MG63 (cell line): Measurements from ENCODE around the gene CACNB1. TPM values are rescaled to one million over a fixed set of nuclear protein-coding genes. Genes with fewer than 3 reads are reported as not detected.
A peak's percentile ranks its signal among the peaks of the same experiment; 100 is the strongest.
"Not testable (repeated sequence)": the region's sequence is repeated elsewhere in the genome, so short reads cannot be mapped to it uniquely, and the experiment has no call there.

ENCODE experiments used
- DNase-seq: peaks from one replicate; pipeline ENCODE4 v3.0.0-alpha.2; 2020
- H3K27me3 ChIP-seq: fragments of 250-450 bp; sonication (Bioruptor Pico); 2 replicates; pipeline ENCODE4 v1.5.1; 2020; ENCODE audit warnings: mild to moderate bottlenecking, moderate library complexity
- H3K36me3 ChIP-seq: fragments of 250-450 bp; sonication (Bioruptor Pico); 2 replicates; pipeline ENCODE4 v1.5.1; 2020; ENCODE audit warnings: mild to moderate bottlenecking, moderate library complexity
- H3K4me3 ChIP-seq: fragments of 250-450 bp; sonication (Bioruptor Pico); 2 replicates; pipeline ENCODE4 v1.5.1; 2020; ENCODE audit warnings: mild to moderate bottlenecking, moderate library complexity
- H3K9me3 ChIP-seq: fragments of 250-450 bp; sonication (Bioruptor Pico); 2 replicates; pipeline ENCODE4 v1.5.1; 2020; ENCODE audit warnings: mild to moderate bottlenecking, moderate library complexity
- total RNA-seq: library from RNA; depleted of rRNA; stranded (reverse); fragments of >200 nt; shearing (Covaris generic); gene quantifications from 2 replicates; pipeline ENCODE4 v1.2.3, GENCODE V29; 2014; ENCODE audit warnings: low replicate concordance

CACNB1 gene
- total RNA-seq, 1 experiment from 2014 or later: 2.4 TPM

DNA sequence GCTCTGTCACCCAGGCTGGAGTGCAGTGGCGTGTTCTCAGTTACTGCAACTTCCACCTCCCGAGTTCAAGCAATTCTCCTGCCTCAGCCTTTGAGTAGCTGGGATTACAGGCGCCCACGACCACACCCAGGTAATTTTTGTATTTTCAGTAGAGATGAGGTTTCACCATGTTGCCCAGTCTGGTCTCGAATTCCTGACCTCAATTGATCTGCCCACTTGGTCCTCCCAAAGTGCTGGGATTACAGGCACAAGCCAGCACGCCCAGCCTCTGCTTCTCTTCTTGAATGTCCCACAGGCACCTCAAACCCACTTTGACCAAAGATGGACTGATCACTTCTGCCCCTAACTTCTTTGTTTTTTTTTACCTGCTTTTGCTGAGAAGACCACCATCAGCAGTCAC lies 26.9 kb downstream of the CACNB1 start:
- Histone ChIP-seq H3K27me3 (no peaks in the 10 kb centered on the region), H3K36me3 (peaks cover 9% of the 10 kb centered on the region)

DNA sequence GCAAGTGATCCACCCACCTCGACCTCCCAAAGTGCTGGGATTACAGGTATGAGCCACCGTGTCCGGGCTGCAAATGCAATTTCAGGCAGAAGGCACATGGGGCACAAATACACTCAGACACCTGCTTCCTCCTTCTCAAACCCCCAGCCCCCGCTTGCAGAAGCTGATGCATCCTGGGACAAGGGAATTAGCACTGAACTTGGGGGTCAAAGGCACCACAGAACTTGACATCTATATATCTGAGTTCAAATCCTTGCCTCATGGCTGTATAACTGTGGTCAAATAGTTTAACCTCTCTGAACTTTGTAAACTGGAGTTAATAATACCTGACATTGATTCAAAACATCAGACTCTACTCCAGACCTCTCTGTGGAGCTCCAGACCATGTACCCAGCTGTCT lies 27.4 kb downstream of the CACNB1 start:
- Histone ChIP-seq H3K9me3 (peaks cover 5% of the 10 kb centered on the region), H3K4me3 (no peak overlapping the region), H3K36me3 (peaks cover 4% of the 10 kb centered on the region), H3K27me3 (no peaks in the 10 kb centered on the region)
- no peak for DNase-seq

More for the DNA sequence above, 26.9 kb downstream of the CACNB1 start:
- DNase-seq: no peak
- no peak overlapping the region for H3K4me3 ChIP-seq
- peaks cover 5% of the 10 kb centered on the region for H3K9me3 ChIP-seq

DNA sequence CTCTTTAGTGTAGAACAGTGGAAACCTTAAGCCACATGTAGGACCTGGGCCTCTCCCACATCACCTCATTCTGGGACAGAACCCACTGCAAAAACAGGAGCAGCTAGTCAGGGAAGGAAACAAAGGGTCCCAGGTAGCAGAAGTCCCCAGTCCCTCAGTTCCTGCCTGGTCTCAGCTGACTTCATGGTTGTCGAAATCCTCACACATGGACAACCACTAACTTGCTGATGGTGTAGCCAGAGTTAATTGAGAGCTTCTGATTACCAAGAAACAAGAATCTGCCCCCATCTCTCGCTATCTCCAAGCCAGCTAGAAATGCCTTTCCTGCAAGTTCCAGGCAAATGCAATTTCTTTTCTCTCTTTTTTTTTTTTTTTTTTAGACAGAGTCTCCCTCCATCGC lies 28.0 kb downstream of the CACNB1 start:
- peaks cover 5% of the 10 kb centered on the region for H3K9me3 ChIP-seq
- H3K4me3 ChIP-seq: no peak overlapping the region
- DNase-seq: no peak
- H3K27me3 ChIP-seq: no peaks in the 10 kb centered on the region
- no peaks in the 10 kb centered on the region for H3K36me3 ChIP-seq

DNA sequence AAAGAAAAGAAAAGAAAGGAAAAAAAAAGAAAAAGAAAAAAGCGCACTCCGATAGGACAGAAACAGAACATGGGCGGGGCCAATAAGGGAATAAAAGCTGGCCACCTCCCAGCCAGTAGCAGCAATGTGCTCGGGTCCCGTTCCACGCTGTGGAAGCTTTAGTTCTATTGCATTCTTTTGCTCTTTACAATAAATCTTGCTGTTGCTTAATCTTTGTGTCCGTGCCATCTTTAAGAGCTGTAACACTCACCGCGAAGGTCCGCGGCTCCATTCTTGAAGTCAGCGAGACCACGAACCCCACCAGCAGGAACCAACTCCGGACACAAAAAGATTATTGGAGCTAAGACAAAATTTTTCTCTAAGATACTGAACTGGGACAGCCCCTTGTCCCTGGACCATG lies 28.4 kb downstream of the CACNB1 start:
- Histone ChIP-seq H3K9me3 (peaks cover 5% of the 10 kb centered on the region), H3K27me3 (0 out of 2 replicates have a peak, but pooled peaks cover 2% of the 10 kb centered on the region)
- DNase-seq: no peak

DNA sequence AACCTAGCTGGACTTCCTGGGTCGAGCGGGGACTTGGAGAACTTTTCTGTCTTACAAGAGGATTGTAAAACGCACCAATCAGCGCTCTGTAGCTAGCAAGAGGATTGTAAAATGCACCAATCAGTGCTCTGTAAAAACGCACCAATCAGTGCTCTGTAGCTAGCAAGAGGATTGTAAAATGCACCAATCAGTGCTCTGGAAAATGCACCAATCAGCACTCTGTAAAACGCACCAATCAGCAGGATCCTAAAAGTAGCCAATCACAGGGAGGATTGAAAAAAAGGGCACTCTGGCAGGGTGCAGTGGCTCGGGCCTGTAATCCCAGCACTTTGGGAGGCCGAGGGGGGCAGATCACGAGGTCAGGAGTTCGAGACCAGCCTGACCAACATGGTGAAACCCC lies 29.0 kb downstream of the CACNB1 start:
- not testable (repeated sequence) for H3K4me3 ChIP-seq, DNase-seq, H3K27me3 ChIP-seq, H3K36me3 ChIP-seq, H3K9me3 ChIP-seq

More for the DNA sequence above, 28.4 kb downstream of the CACNB1 start:
- Histone ChIP-seq H3K36me3 (no peaks in the 10 kb centered on the region), H3K4me3 (no peak overlapping the region)

DNA sequence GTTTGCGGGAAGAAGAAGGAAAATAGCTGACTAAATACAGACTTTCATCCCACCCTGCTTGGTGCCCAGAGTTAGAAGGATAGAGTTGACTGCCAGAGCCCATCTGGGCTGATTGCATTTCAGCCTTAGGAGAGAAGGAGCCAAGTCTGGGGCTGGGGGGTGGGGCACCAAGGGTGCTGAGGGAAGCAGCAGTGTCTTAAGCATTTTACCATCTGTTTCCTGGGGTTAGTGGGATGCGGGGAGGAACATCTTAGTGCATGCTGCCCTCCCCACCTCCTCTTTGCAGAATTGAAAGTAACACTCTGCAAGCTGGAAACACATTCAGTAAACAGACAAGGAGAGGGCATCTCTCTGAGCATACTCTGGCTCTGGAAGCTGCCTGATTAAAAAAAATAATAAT lies 30.0 kb downstream of the CACNB1 start:
- no peak overlapping the region for H3K4me3 ChIP-seq
- DNase-seq: no peak
- H3K9me3 ChIP-seq: peaks cover 5% of the 10 kb centered on the region
- 0 out of 2 replicates have a peak, but pooled peaks cover 2% of the 10 kb centered on the region for H3K27me3 ChIP-seq
- H3K36me3 ChIP-seq: no peaks in the 10 kb centered on the region

DNA sequence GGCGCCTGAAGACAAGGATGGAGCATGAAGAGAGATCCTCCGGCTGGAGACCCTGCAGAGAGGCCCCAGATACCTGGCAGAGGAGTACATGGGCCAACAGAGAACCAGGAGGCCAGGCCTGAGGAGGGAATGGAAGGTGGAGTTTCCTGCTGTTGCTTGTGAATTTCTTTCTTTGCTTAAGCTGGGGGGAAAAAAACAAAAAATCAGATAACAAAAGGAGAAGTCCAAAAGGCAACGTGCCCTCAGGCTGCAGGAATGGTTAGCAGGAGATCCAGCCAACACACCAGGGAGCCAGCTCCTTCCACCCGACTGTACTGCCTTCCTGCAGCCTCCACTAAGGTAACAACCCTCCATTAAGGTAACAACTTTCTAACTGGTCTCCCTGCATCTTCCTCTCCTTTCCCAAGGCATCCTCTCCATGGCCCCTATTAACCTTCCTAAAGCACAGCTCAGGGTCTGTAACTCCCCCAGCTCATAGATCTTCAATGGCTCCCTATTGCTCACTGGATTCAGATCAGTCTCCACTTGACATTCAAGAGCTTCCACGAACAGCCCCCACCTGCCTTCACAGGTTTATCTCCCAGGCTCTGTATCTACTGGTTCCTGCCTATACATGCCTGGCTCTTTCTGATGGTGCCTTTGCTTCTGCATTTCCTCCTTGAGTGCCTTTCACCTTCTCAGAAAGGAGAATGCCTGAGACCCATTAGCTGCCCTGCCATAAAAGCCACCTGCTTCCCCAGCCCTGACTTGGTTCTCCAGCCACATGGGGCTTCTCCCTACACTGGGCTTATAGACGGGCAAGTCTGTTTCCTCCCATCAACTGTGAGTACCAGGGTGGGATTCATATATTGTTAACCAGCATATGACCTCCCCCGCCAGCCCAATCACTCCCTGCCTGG lies 30.8 kb downstream of the CACNB1 start:
- peaks cover 5% of the 10 kb centered on the region for H3K9me3 ChIP-seq
- 0 out of 2 replicates have a peak, but pooled peaks cover 2% of the 10 kb centered on the region for H3K27me3 ChIP-seq
- DNase-seq: no peak
- no peak overlapping the region for H3K4me3 ChIP-seq
- no peaks in the 10 kb centered on the region for H3K36me3 ChIP-seq

DNA sequence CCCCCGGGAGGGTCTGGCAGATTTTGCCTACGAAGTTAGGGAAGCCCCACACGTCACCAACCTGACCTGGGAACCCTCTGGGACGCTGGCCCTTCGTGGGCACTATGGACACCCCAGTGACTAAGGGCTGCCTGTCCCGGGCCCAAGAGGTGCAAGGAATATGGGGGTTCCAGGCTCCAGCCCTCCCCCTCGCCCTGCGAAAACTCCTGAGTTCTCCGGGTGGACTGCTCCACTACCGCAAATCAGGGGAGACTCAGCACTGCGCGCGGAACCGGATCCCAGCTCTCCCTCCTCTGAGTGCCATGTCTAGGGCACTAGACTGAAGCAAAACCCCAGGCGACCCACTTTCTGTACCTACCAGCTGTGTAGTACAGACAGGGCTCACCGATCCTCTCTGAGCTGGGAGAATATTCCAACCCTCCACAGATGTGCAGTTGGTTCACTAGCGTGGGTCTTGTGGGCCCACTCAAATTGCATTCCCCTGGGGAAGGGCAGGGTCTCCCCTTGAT lies 31.6 kb downstream of the CACNB1 start, which contains the start of gene ARL5C:
Gene ARL5C, minus strand, starts transcription at position 321 of the 509 bp plus-strand sequence. CDS start 401 bp downstream, outside the sequence.
- Histone ChIP-seq H3K27me3 (0 out of 2 replicates have a peak, but pooled peaks cover 2% of the 10 kb centered on the region), H3K4me3 (no peak within 1 kb of the TSS), H3K36me3 (no peaks in the 10 kb centered on the region), H3K9me3 (peaks cover 5% of the 10 kb centered on the region)
- no peak for DNase-seq

DNA sequence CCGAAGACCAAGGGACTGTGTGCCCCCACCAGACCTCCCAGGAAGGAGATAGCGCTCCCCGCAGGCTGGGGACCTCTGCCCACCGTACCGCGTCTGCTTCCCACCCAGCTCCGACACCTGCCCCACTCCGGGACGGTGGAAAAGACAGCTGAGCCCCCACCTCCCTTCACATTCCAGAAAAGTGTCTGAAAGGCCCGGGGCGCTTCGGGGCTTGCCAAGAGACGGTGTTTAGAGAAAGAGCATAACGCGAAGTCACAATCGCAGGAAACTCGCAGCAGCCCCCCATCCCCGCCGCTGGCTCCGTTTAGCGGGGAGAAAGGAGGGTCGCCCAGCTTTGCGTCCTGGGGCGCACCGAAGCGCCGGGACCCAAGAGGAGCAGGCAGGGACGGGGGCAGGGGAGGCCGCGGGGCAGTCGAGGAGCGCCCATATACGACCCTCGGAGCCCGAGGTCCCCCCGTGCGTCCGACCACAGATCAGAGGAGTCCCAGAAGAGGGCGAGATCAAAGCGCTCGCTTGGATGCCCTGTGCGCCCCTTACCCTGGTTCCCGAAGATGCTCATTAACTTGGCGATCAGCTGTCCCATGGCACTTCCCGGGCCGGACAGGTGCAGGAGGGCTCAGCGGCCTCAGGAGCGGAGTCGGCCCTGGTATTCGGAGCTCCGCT lies 32.2 kb downstream of the CACNB1 start:
- Histone ChIP-seq H3K9me3 (peaks cover 5% of the 10 kb centered on the region), H3K27me3 (0 out of 2 replicates have a peak, but pooled peaks cover 2% of the 10 kb centered on the region), H3K36me3 (no peaks in the 10 kb centered on the region), H3K4me3 (no peak overlapping the region)
- no peak for DNase-seq

DNA sequence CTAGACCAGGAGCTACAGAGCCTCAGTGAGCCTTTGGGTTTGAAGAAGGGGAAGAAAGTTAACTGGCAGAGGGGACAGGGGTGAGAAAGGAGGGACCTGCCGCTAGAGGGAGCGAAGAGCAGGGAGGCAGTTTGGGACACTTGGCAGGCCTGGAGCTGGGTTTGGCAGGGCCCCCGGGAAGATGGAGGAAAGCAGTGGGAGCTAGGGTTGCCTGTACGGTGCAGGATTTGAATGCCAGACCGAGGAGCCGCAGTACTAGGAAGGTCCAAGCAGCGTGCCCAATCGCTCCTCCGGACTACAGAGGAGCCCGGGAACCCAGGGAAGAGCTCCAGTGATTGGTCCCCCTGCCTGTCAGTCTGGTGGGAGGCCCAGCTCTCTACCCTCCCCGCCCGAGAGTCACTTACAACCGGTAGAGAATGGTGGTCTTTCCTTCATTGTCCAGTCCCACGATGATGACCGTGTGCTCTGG lies 32.8 kb downstream of the CACNB1 start:
- Histone ChIP-seq H3K36me3 (no peaks in the 10 kb centered on the region), H3K27me3 (0 out of 2 replicates have a peak, but pooled peaks cover 2% of the 10 kb centered on the region), H3K9me3 (peaks cover 5% of the 10 kb centered on the region), H3K4me3 (peak overlapping the region; percentile 8; the same call in 1 of the 2 replicates)
- peak; percentile 87 for DNase-seq

DNA sequence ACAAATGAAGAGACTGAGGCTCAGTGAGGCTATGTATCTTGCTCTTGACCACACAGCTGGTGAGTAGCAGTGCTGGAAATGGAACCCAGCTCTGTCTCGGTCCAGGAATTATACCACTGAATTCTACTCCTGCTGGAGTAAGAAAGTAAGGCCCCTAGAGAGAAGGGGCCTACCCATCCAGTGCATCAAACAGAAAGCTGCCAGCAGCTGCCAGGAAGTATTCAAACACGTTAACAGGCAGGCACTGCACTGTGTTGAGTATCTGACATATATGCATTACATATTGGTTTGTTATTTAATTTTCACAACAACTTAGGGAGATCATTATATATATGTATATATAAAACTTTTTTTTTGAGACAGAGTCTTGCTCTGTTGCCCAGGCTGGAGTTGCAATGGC lies 35.5 kb downstream of the CACNB1 start:
- Histone ChIP-seq H3K27me3 (0 out of 2 replicates have a peak, but pooled peaks cover 4% of the 10 kb centered on the region), H3K36me3 (no peaks in the 10 kb centered on the region), H3K9me3 (no peaks in the 10 kb centered on the region), H3K4me3 (no peak overlapping the region)
- no peak for DNase-seq

DNA sequence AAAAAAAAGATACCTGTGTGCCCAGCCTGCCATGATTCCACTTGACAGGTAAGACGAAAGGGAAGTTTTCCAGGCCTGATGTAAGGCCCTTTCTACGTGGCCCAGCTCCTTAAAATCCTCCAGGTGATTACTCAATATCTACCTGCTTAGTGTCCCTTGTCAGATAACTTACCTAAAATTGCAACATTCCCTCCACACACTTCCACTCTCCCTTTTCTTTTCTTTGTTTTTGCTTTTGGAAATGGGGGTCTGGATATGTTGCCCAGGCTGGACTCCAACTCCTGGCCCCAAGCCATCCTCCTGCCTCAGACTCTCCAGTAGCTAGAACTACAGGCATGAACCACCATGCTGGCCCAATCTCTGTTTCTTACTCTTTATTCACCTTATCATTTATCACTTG lies 38.8 kb downstream of the CACNB1 start:
- no peaks in the 10 kb centered on the region for H3K36me3 ChIP-seq
- DNase-seq: no peak
- 0 out of 2 replicates have a peak, but pooled peaks cover 2% of the 10 kb centered on the region for H3K27me3 ChIP-seq
- no peak overlapping the region for H3K4me3 ChIP-seq
- H3K9me3 ChIP-seq: no peaks in the 10 kb centered on the region

DNA sequence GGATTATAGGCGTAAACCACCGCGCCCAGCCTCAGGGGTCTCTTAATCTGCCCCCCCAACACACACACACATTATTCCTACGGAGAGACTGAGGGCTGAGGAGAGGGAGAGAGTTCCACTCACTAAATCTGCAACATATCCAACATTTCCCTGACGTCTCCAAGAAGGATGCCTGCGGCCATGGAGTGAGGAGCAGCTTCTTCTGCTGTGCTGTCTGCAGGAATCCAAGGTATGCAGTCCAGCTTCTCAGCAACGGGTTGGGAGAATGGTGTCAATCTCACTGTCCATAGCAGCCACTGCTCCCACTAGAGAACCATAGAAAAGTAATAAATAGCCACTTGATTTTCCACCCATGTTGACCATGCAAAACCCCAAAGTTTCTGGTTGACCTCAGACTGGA lies 41.0 kb downstream of the CACNB1 start:
- H3K36me3 ChIP-seq: 0 out of 2 replicates have a peak, but pooled peaks cover 2% of the 10 kb centered on the region
- H3K27me3 ChIP-seq: 0 out of 2 replicates have a peak, but pooled peaks cover 2% of the 10 kb centered on the region
- no peaks in the 10 kb centered on the region for H3K9me3 ChIP-seq
- H3K4me3 ChIP-seq: no peak overlapping the region
- DNase-seq: no peak

DNA sequence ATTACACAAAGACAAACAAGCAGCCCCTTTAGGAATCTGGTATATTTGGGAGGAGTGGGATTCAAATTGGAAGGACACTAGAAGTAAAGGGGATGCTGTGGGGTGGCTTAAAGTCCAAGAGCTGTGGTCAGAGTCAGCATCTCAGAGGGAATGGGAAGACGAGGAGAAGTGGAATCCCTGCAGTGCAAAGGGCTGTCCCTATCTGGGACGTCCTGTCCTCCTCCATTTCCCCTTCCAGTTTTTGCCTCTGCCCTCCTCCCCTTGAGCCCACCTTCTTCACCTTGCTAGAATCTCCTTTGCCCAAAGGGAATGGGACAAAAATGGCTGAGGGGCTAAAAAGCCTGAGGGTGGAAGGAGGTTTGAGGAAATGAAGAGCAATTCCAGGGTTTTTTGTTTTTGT lies 41.8 kb downstream of the CACNB1 start:
- H3K36me3 ChIP-seq: 0 out of 2 replicates have a peak, but pooled peaks cover 2% of the 10 kb centered on the region
- no peaks in the 10 kb centered on the region for H3K9me3 ChIP-seq
- H3K4me3 ChIP-seq: peak overlapping the region; percentile 74
- DNase-seq: no peak
- 0 out of 2 replicates have a peak, but pooled peaks cover 2% of the 10 kb centered on the region for H3K27me3 ChIP-seq

DNA sequence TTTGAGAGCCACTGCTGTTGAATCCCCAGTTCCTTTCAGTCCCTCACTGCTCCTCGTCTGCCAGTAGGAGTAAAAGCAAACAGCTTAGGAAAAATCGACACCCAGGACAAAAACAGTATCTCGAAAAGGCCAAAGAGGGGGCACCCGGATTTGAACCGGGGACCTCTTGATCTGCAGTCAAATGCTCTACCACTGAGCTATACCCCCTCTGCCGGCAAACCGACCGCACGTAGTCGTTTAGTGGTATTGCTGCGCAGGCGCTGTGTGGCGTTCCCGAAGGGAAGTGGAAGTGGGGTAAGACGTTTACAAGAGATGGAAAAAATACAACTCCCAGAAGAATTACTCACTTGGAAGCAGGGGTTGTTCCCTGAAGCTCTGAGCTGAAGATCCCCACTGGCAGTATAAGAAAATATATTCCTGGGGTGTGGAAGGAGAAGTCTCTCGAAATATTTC lies 43.8 kb downstream of the CACNB1 start:
- peak overlapping the region; percentile 74 for H3K4me3 ChIP-seq
- H3K36me3 ChIP-seq: 0 out of 2 replicates have a peak, but pooled peaks cover 2% of the 10 kb centered on the region
- 0 out of 2 replicates have a peak, but pooled peaks cover 2% of the 10 kb centered on the region for H3K27me3 ChIP-seq
- peak; percentile 79 for DNase-seq
- no peaks in the 10 kb centered on the region for H3K9me3 ChIP-seq

DNA sequence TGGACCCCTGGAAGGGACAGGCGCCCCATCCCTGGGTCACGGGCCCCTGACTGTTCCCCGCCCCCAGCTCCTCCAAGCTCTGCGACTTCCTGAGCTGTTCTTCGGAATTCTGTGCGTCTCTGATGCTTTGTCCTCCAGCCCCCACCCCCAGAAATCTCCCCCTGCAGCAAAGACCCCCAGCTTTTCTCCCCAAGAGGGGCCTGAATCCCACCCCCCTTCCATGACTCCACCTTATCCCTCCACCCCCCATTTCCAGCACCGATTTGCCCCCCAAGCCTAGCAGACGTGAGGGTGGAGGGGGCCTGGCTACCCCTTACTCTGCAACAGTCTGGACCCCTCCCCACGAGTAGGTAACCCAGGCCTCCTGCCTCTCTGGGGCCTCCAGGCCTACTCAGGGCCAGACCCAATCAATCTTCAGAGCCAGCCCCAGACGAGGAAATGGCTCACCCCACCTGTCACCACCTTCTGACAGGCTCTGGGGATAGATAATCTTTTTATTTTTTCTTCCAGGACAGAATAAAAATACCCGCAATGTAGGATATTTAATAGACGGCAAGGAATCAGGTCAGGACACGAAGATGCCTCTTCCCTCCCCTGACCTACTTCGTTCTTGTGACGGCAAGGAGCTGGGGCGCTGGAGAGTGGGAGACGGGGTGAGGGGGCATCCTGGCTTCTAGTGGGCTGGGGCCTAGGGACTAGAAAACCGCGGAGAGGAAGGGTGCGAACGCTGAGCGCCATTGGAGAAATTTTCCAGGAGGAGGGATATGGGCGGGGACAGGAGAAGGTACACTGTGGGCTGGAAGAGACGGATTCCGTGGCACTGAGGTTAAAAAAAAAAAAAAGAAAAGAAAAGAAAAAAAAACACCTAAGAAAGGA lies 45.3 kb downstream of the CACNB1 start:
- 0 out of 2 replicates have a peak, but pooled peaks cover 2% of the 10 kb centered on the region for H3K27me3 ChIP-seq
- H3K36me3 ChIP-seq: 0 out of 2 replicates have a peak, but pooled peaks cover 2% of the 10 kb centered on the region
- peak overlapping the region; percentile 74; the same call in 1 of the 2 replicates for H3K4me3 ChIP-seq
- no peaks in the 10 kb centered on the region for H3K9me3 ChIP-seq
- DNase-seq: no peak
